Mucosa of rectum (tissue), 2 donors: ENCODE results near the gene DSG2.
"Not testable (repeated sequence)": the region's sequence is repeated elsewhere in the genome, so short reads cannot be mapped to it uniquely, and the experiment has no call there.

Experiments
- H3K27ac ChIP-seq, 2 donors: one replicate each; pipeline ENCODE4 v1.7.0; 2013; ENCODE audit warnings: inconsistent platforms in 2 of 2, low read depth in 2 of 2, low read length in 2 of 2
- H3K27me3 ChIP-seq, 2 donors: one replicate each; pipeline ENCODE4 v1.7.0; 2013; ENCODE audit warnings: low read length in 2 of 2; ENCODE audit not compliant: control insufficient read depth in 2 of 2, insufficient read depth in 2 of 2
- H3K36me3 ChIP-seq, 2 donors: one replicate each; pipeline ENCODE4 v1.7.0; 2013; ENCODE audit warnings: low read length in 2 of 2; ENCODE audit not compliant: control insufficient read depth in 2 of 2, insufficient read depth in 2 of 2
- H3K4me1 ChIP-seq, 2 donors: one replicate each; pipeline ENCODE4 v1.7.0; 2013; ENCODE audit warnings: low read length in 2 of 2, mild to moderate bottlenecking in 1 of 2; ENCODE audit not compliant: control insufficient read depth in 2 of 2, insufficient read depth in 2 of 2
- H3K4me3 ChIP-seq, 2 donors: one replicate each; pipeline ENCODE4 v1.7.0; 2013; ENCODE audit warnings: low read length in 2 of 2
- H3K9ac ChIP-seq, 2 donors: one replicate each; pipeline ENCODE4 v1.7.0; 2013; ENCODE audit warnings: low read length in 2 of 2, low read depth in 1 of 2, mild to moderate bottlenecking in 1 of 2
- H3K9me3 ChIP-seq, 2 donors: one replicate each; pipeline ENCODE4 v1.7.0; 2013; ENCODE audit warnings: low read length in 2 of 2; ENCODE audit not compliant: control insufficient read depth in 2 of 2
- donor health status: healthy.
- donor health status: Normal muscosa, but diverticular disease.

Gene DSG2

DNA sequence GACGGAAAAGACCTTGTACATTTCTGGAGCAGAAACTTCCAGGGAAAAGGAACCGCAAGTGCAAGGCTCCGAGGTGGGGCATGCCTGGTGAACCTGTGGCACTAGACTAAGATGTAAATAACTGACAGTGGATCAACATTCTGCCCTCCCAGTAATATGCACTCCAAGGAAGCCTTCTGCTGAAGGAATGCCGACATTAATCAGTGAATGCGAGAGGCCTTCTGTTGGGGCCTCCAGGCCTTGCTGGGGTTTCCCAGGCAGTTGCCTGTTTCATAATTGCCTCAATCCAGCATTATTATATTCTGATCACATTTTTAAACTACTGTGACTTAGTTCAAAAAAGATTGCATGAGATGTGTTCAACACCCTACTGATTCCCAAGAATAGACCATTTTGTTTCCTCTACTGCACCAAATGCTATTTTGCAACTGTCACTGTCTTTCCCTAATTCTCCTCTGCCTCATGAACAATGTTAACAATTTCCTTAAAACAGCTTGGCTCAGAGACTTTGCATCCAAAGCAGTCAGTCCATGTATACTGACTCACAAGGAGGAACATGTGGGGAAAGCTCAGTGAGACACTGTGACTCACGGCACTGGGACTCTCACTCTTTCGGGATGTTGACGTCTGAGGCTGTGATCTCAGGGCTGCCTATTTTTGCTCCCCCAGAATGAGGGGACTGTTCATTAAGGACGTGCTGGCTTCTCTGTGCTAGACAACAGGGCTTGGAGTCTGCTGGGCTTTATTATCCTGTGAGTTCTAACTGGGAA is 10.5 kb upstream of the DSG2 start:
- peaks cover 0 to 28% of the 10 kb centered on the region in 2 donors for H3K4me1 ChIP-seq
- no peak overlapping the region for H3K9ac ChIP-seq
- H3K36me3 ChIP-seq: no peaks in the 10 kb centered on the region
- H3K9me3 ChIP-seq: no peaks in the 10 kb centered on the region
- no peak overlapping the region for H3K27ac ChIP-seq
- H3K4me3 ChIP-seq: no peak overlapping the region
- H3K27me3 ChIP-seq: no peaks in the 10 kb centered on the region

DNA sequence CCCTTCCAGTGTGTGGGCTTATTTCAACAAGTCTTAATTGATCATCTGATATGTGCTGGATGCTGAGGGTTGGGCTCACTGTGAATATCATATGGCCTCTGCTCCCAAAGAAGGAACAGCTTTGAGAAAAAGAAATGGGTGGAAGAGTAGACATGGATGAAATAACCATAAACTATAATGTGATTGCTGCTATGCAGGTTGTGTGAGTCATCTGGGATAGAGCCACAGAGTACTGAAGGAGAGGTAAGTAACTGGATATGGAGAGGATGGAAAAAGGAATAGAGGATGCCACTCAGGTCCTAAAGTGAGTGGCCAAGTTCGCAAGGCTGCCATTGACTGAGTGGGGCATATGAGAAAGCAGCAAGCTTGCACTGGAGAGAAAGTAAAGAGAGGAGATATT is 8.7 kb upstream of the DSG2 start:
- Histone ChIP-seq H3K27me3 (no peaks in the 10 kb centered on the region), H3K9me3 (no peaks in the 10 kb centered on the region), H3K4me1 (peaks cover 0 to 29% of the 10 kb centered on the region in 2 donors), H3K36me3 (no peaks in the 10 kb centered on the region), H3K4me3 (no peak overlapping the region), H3K9ac (no peak overlapping the region), H3K27ac (peak overlapping the region; percentile 73 to 83)

DNA sequence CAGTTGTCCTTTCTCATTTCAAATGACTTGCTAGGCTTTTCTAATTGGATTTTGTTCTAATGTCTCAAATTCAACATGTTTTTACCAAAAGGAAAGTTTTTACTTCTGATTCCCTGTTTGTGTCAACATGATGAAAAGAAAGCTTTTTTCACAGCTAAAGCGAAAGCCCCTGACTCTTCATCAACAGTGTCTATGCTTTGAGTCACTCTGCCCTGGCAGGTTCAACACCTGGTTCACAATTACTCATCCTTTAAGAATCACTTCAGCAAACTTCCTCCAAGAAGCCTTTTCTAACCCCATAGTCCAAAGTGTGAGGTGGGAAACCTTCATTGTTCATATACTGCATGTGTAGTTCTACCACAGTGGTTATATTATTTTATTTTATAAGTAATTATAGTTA is 7.6 kb upstream of the DSG2 start:
- Histone ChIP-seq H3K27me3 (no peaks in the 10 kb centered on the region), H3K9ac (peak overlapping the region in 1 of 2 donors; percentile 39), H3K27ac (peak overlapping the region; percentile 73 to 83), H3K36me3 (no peaks in the 10 kb centered on the region), H3K9me3 (no peaks in the 10 kb centered on the region), H3K4me1 (peaks cover 0 to 29% of the 10 kb centered on the region in 2 donors), H3K4me3 (peak overlapping the region in 1 of 2 donors; percentile 44)

DNA sequence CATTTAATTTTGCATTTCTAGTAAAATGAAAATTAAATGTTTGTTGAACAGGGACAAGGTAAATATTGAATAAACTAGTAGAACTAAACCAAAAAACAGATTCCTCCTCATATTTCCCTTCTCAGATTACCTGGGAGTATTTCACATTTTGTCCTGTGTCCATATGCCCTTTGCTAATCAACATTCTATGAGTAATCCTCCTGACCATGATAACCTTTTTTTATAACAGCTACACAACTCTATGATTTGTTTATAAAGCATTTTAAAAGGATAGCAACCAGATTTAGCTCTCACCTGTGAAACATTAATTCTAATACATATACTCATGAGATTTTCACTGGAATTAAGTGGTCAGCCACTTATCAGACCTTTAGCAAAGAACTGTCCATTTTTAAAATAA is 7.1 kb upstream of the DSG2 start:
- peaks cover 0 to 29% of the 10 kb centered on the region in 2 donors for H3K4me1 ChIP-seq
- no peaks in the 10 kb centered on the region for H3K36me3 ChIP-seq
- H3K9ac ChIP-seq: no peak overlapping the region
- no peak overlapping the region for H3K4me3 ChIP-seq
- no peaks in the 10 kb centered on the region for H3K27me3 ChIP-seq
- H3K27ac ChIP-seq: peak overlapping the region in 1 of 2 donors; percentile 64
- H3K9me3 ChIP-seq: no peaks in the 10 kb centered on the region

DNA sequence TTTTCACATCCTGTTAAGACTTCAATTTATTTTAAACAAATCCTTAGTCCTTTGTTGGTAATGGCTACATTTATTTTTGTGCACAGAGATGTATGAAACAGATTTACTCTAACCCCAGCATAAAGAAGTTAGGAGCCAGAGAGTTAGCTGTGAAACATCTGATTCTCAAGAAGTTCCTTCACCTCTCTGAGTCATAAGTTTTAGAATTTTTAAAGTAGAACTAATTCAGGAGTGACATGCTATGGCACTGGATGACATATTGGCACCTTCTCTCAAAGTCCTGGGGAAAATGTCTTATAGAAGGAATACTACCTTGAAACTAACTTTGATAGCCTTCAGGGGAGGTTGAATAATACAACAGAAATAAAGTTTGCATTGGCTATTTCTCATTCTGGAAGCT is 6.4 kb upstream of the DSG2 start:
- Histone ChIP-seq H3K4me1 (peaks cover 0 to 29% of the 10 kb centered on the region in 2 donors), H3K36me3 (no peaks in the 10 kb centered on the region), H3K9ac (no peak overlapping the region), H3K27ac (no peak overlapping the region), H3K9me3 (no peaks in the 10 kb centered on the region), H3K4me3 (no peak overlapping the region), H3K27me3 (no peaks in the 10 kb centered on the region)

DNA sequence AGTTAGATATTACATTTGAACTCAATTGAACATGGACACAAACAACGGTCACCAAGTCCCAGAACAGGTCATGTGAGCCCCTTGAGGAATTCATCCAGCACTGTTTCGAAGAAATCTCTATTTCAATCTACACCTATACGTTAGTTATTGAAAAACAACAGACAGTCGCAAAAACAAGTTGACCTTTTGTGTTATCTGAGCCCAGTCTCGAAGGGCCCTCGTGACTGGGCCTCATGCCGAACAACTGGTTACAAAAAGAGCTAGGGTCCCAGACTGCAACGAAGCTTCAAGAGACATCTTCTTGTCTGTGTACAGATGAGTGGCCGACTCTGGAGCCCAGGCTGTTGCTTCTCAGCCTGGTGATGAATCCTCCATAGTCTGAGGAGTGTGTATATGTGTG is 5.3 kb upstream of the DSG2 start:
- Histone ChIP-seq H3K27ac (no peak overlapping the region), H3K4me3 (no peak overlapping the region), H3K9me3 (no peaks in the 10 kb centered on the region), H3K36me3 (no peaks in the 10 kb centered on the region), H3K27me3 (no peaks in the 10 kb centered on the region), H3K4me1 (peaks cover 0 to 32% of the 10 kb centered on the region in 2 donors), H3K9ac (no peak overlapping the region)

DNA sequence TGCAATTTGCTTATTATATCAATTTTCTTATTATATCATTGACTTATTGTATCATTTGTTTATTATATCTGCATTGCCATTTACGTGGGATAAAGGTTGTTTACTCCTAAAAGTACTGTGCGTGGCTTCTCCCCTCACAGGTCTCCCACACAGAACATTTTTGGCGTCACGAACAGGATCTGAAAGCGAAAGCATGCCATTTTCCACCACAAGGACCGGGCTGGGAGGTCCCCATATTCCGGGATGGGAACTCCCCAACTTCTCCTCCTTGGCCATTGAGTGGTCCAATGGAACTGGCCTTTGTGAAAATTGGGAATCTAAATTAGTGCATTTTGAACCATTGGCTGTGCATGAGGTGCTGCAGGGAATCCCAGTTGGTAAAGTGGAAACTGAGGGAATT is 4.8 kb upstream of the DSG2 start:
- no peak overlapping the region for H3K9ac ChIP-seq
- peaks cover 0 to 33% of the 10 kb centered on the region in 2 donors for H3K4me1 ChIP-seq
- peak overlapping the region in 1 of 2 donors; percentile 5 for H3K27ac ChIP-seq
- no peak overlapping the region for H3K4me3 ChIP-seq
- H3K9me3 ChIP-seq: no peaks in the 10 kb centered on the region
- H3K27me3 ChIP-seq: no peaks in the 10 kb centered on the region
- H3K36me3 ChIP-seq: no peaks in the 10 kb centered on the region

DNA sequence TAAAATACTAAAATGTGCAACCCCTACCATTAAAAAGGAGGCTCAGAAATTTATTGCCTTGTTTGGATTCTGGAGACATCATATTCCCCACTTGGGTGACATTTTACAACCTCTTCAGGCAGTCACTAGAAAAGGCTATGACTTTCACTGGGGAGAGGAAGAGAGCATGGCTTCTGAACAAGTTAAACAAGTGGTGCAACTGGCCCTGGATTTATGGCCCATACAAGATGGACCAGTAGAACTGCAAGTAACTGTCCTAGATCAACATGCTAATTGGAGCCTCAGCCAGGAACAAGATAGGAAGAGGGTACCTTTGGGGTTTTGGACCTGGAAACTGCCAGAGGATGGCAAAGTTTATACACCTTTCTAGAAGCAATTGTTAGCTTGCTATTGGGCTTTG is 4.0 kb upstream of the DSG2 start:
- no peaks in the 10 kb centered on the region for H3K36me3 ChIP-seq
- peak overlapping the region in 1 of 2 donors; percentile 5 for H3K27ac ChIP-seq
- peaks cover 0 to 31% of the 10 kb centered on the region in 2 donors for H3K4me1 ChIP-seq
- no peaks in the 10 kb centered on the region for H3K27me3 ChIP-seq
- no peak overlapping the region for H3K4me3 ChIP-seq
- H3K9ac ChIP-seq: no peak overlapping the region
- no peaks in the 10 kb centered on the region for H3K9me3 ChIP-seq

DNA sequence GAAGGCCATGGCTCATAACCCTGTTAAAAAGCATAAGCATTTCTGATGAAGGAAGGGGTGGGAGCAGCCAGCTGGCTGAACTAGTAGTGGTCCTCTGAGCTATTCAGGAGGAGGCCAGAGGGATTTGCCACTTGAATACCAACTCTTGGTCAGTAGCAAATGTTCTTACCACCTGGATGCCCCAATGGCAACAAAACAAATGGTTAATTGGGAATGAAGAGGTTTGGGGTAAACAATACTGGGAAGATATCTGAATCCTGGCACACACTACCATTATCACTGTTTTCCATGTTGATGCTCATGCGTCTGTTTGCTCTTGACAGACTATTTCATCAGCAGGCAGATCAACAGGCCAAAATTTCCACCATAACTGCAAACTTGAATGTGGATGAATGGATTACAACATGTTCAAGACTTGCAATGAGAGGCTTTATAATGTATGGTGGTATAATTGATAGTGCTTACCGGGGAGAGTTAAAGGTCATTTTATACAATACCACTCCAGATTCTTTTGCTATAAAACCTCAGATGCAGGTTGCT is 3.2 kb upstream of the DSG2 start:
- H3K27me3 ChIP-seq, H3K9me3 ChIP-seq, H3K36me3 ChIP-seq, H3K27ac ChIP-seq, H3K9ac ChIP-seq, H3K4me3 ChIP-seq: not testable (repeated sequence)
- H3K4me1 ChIP-seq: peaks cover 4 to 24% of the 10 kb centered on the region in 2 donors

DNA sequence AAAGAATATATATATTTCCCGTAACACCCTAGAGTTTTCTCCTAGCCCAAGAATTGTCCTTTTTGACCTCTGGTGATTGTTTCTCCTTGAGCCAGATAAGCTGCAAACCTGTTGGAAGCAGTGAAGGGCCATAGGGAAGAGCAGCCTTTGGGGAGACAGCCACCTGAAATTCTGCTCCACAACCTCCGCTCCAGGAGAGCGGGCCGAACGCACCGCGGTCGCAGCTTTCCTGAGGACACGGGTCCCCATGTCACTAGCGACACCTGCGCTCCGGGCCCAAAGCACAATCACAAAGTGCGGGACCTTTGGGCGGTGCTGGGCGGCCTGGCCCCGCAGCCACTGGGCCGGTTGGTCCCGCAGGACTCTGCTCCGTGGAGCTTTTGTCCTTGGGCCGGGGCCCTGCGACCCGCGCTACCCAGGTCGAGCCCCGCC is 557 bp upstream of the DSG2 start:
- H3K27me3 ChIP-seq: peaks cover 0 to 3% of the 10 kb centered on the region in 2 donors
- H3K4me1 ChIP-seq: peaks cover 10 to 17% of the 10 kb centered on the region in 2 donors
- H3K27ac ChIP-seq: peak overlapping the region; percentile 97 to 99
- no peaks in the 10 kb centered on the region for H3K36me3 ChIP-seq
- H3K9ac ChIP-seq: peak overlapping the region; percentile 60 to 87
- peak overlapping the region; percentile 59 to 66 for H3K4me3 ChIP-seq
- H3K9me3 ChIP-seq: no peaks in the 10 kb centered on the region
